Rectal smooth muscle tissue (tissue), 1 donor: ENCODE results near the gene ZBTB2.
A peak's percentile ranks its signal among the peaks of the same experiment; 100 is the strongest.
"Not testable (repeated sequence)": the region's sequence is repeated elsewhere in the genome, so short reads cannot be mapped to it uniquely, and the experiment has no call there.

ENCODE experiments used
- H3K27ac ChIP-seq: one replicate; pipeline ENCODE4 v1.7.0; 2013; ENCODE audit warnings: low read depth, low read length, inconsistent platforms
- H3K27me3 ChIP-seq: one replicate; pipeline ENCODE4 v1.7.0; 2013; ENCODE audit warnings: low read length; ENCODE audit not compliant: control insufficient read depth, insufficient read depth
- H3K36me3 ChIP-seq: one replicate; pipeline ENCODE4 v1.7.0; 2013; ENCODE audit warnings: low read length; ENCODE audit not compliant: control insufficient read depth, insufficient read depth
- H3K4me1 ChIP-seq: one replicate; pipeline ENCODE4 v1.7.0; 2013; ENCODE audit warnings: low read length; ENCODE audit not compliant: control insufficient read depth, insufficient read depth
- H3K4me3 ChIP-seq: one replicate; pipeline ENCODE4 v1.7.0; 2013; ENCODE audit warnings: low read length
- H3K9ac ChIP-seq: one replicate; pipeline ENCODE4 v1.7.0; 2013; ENCODE audit warnings: low read length

ZBTB2 gene

GRCh38 chr6:151392427-151392826 is 1.1 kb upstream of the ZBTB2 start:
- Histone ChIP-seq H3K4me3 (peak overlapping the region; percentile 72), H3K27me3 (no peaks in the 10 kb centered on the region), H3K9ac (no peak overlapping the region), H3K36me3 (no peaks in the 10 kb centered on the region), H3K27ac (no peak overlapping the region), H3K4me1 (peaks cover 18% of the 10 kb centered on the region)

GRCh38 chr6:151390851-151391470 is 398 bp downstream of the ZBTB2 start:
- H3K4me1 ChIP-seq: peaks cover 18% of the 10 kb centered on the region
- no peaks in the 10 kb centered on the region for H3K27me3 ChIP-seq
- no peaks in the 10 kb centered on the region for H3K36me3 ChIP-seq
- H3K9ac ChIP-seq: peak overlapping the region; percentile 45
- peak overlapping the region; percentile 99 for H3K27ac ChIP-seq
- H3K4me3 ChIP-seq: peak overlapping the region; percentile 81

- Histone ChIP-seq H3K4me3 (peak overlapping the region; percentile 88), H3K27ac (peak overlapping the region; percentile 99), H3K4me1 (peaks cover 18% of the 10 kb centered on the region), H3K36me3 (no peaks in the 10 kb centered on the region), H3K9ac (no peak overlapping the region), H3K27me3 (no peaks in the 10 kb centered on the region)
These were observed 996 bp downstream of the ZBTB2 start for GRCh38 chr6:151390276-151390850.

- Histone ChIP-seq H3K27me3 (no peaks in the 10 kb centered on the region), H3K4me1 (peaks cover 18% of the 10 kb centered on the region)
These were observed 1.6 kb downstream of the ZBTB2 start for GRCh38 chr6:151389618-151390275.

GRCh38 chr6:151388997-151389617 is 2.3 kb downstream of the ZBTB2 start:
- peak overlapping the region; percentile 88 for H3K4me3 ChIP-seq
- peak overlapping the region; percentile 92 for H3K9ac ChIP-seq
- H3K27ac ChIP-seq: peak overlapping the region; percentile 99
- no peaks in the 10 kb centered on the region for H3K27me3 ChIP-seq
- H3K36me3 ChIP-seq: no peaks in the 10 kb centered on the region
- peaks cover 18% of the 10 kb centered on the region for H3K4me1 ChIP-seq

More at GRCh38 chr6:151389618-151390275, 1.6 kb downstream of the ZBTB2 start:
- peak overlapping the region; percentile 92 for H3K9ac ChIP-seq
- peak overlapping the region; percentile 88 for H3K4me3 ChIP-seq
- H3K27ac ChIP-seq: peak overlapping the region; percentile 99
- H3K36me3 ChIP-seq: no peaks in the 10 kb centered on the region

GRCh38 chr6:151388236-151388635 is 3.1 kb downstream of the ZBTB2 start:
- Histone ChIP-seq H3K9ac (no peak overlapping the region), H3K4me3 (no peak overlapping the region), H3K27ac (no peak overlapping the region), H3K36me3 (no peaks in the 10 kb centered on the region), H3K27me3 (no peaks in the 10 kb centered on the region), H3K4me1 (peaks cover 18% of the 10 kb centered on the region)

GRCh38 chr6:151387175-151387970 is 4.0 kb downstream of the ZBTB2 start:
- no peak overlapping the region for H3K27ac ChIP-seq
- H3K9ac ChIP-seq: no peak overlapping the region

GRCh38 chr6:151385177-151385576 is 6.2 kb downstream of the ZBTB2 start:
- Histone ChIP-seq H3K36me3 (no peaks in the 10 kb centered on the region), H3K4me1 (peaks cover 11% of the 10 kb centered on the region), H3K4me3 (no peak overlapping the region), H3K27me3 (no peaks in the 10 kb centered on the region), H3K9ac (no peak overlapping the region), H3K27ac (no peak overlapping the region)

More at GRCh38 chr6:151387175-151387970, 4.0 kb downstream of the ZBTB2 start:
- Histone ChIP-seq H3K4me1 (peaks cover 12% of the 10 kb centered on the region), H3K27me3 (no peaks in the 10 kb centered on the region), H3K4me3 (no peak overlapping the region), H3K36me3 (no peaks in the 10 kb centered on the region)

- Histone ChIP-seq H3K27ac (no peak overlapping the region), H3K36me3 (no peaks in the 10 kb centered on the region), H3K4me1 (peaks cover 8% of the 10 kb centered on the region), H3K4me3 (no peak overlapping the region), H3K27me3 (no peaks in the 10 kb centered on the region), H3K9ac (no peak overlapping the region)
These were observed 7.2 kb downstream of the ZBTB2 start for GRCh38 chr6:151384151-151384550.

GRCh38 chr6:151382631-151383030 is 8.7 kb downstream of the ZBTB2 start:
- H3K4me1 ChIP-seq, H3K27me3 ChIP-seq, H3K4me3 ChIP-seq, H3K27ac ChIP-seq, H3K9ac ChIP-seq, H3K36me3 ChIP-seq: not testable (repeated sequence)

GRCh38 chr6:151381722-151382121 is 9.6 kb downstream of the ZBTB2 start:
- Histone ChIP-seq H3K4me1 (peaks cover 3% of the 10 kb centered on the region), H3K36me3 (no peaks in the 10 kb centered on the region), H3K4me3 (no peak overlapping the region), H3K27me3 (no peaks in the 10 kb centered on the region), H3K9ac (no peak overlapping the region), H3K27ac (no peak overlapping the region)

GRCh38 chr6:151380848-151381205 is 10.5 kb downstream of the ZBTB2 start:
- Histone ChIP-seq H3K27me3 (no peaks in the 10 kb centered on the region), H3K27ac (no peak overlapping the region), H3K9ac (no peak overlapping the region), H3K36me3 (no peaks in the 10 kb centered on the region), H3K4me1 (peaks cover 3% of the 10 kb centered on the region), H3K4me3 (no peak overlapping the region)
